GM23248 (cell line): ENCODE data around the gene FAM149B1.

Source experiments
- EZH2 ChIP-seq: fragments of 200-600 bp; sonication (generic); IDR thresholded peaks from 2 replicates; pipeline ENCODE4 v1.6.1; 2018; ENCODE audit warnings: antibody characterized with exemption, mild to moderate bottlenecking; ENCODE audit not compliant: insufficient read depth, poor library complexity, severe bottlenecking
- EZH2phosphoT487 ChIP-seq: fragments of 200-600 bp; sonication (generic); IDR thresholded peaks from 2 replicates; pipeline ENCODE4 v1.6.1; 2018; ENCODE audit warnings: antibody characterized with exemption, moderate library complexity, mild to moderate bottlenecking, low read depth; ENCODE audit not compliant: insufficient read depth

DNA sequence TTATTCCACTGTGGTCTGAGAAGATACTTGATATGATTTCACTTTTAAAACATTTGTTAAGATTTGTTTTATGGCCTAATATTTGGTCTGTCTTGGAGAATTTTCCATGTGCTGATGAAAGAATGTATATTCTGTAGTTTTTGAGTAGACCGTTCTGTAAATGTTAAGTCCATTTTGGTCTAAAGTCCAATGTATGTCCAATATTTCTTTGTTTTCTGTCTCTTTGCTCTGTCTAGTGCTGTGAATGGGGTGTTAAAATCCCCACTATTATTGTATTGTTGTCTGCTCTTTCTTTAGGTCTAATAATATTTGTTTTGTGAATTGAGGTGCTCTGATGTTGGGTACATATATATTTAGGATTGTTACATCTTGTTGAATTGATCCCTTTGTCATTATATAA is 47.8 kb downstream of the FAM149B1 start:
- TF ChIP-seq EZH2phosphoT487 (no peak), EZH2 (no peak)
